GM18873 (cell line): ENCODE data around the gene RTEL1.
"Not testable (repeated sequence)": the region's sequence is repeated elsewhere in the genome, so short reads cannot be mapped to it uniquely, and the experiment has no call there.

Source experiments
- ATAC-seq: cut with Tn5 transposase; IDR thresholded peaks from one replicate; pipeline ENCODE4 v1.9.1; 2021; ENCODE audit warnings: mild to moderate bottlenecking, moderate library complexity, moderate number of reproducible peaks; ENCODE audit not compliant: unreplicated experiment, low FRiP score

Gene RTEL1

DNA sequence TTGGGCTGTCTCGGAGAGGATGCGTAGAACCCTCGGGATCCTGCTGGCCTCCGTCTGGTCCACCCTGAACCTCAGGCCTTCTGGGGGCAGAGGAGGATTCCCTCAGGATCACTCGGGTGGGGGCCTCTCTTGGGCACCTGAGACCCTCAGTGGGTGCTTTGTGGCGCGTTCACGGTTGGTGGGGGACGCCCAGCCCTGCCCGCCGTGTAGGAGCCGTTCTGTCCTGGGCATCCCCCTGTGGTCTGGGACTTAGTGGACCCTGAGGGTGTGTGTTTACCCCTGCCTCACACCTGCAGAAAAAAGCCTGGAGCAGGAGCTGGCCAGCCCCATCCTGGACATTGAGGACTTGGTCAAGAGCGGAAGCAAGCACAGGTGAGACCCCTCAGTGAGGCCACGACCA, 7.6 kb downstream of the RTEL1 start:
- no peak for ATAC-seq

DNA sequence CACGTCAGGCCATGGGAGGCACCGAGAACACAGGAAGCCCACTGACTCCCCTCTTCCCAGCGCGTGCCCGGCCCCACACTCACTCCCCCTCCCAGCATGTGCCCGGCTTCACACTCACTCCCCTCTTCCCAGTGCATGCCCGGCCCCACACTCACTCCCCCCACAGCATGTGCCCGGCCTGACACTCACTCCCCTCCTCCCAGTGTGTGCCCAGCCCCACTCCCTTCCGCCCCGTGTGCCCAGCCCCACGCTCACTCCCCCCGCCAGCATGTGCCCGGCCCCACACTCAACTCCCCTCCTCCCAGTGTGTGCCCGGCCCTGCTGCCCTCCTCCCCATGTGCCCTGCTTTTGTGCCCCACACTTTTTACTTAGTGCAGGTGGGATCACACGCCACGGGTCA, 9.7 kb downstream of the RTEL1 start:
- ATAC-seq, result no peak

DNA sequence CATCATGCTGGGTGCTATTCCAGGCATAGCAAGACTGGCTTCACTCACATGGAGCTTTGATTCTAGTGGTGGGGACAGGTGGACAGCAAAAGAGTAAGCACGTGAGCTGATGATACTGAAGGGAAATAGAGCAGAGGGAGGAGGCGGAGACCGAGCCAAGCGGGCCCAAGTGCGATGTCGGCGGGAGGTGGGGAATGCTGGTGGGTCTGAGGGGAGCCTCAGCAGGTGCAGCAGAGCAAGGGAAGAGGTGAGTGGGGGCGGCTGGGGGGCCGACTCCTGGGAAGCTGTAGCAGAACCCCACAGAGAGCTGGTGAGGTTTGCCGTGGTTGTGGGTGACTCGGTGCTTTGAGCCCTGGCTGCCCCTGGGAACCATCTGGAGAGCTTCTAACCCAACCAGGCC, 10.2 kb downstream of the RTEL1 start:
- no peak for ATAC-seq

DNA sequence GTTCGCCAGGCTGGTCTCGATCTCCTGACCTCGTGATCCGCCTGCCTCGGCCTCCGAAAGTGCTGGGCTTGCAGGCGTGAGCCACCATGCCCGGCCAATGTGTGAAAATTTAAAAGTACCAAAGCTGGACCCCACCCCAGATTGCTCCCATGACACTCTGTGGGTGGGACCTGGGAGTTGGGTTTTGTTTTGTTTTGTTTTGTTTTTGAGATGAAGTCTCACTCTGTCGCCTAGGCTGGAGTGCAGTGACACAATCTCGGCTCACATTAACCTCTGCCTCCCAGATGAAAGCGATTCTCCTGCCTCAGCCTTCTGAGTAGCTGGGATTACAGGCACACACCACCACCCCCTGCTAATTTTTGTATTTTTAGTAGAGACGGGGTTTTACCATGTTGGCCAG, 13.6 kb downstream of the RTEL1 start:
- ATAC-seq, result not testable (repeated sequence)

DNA sequence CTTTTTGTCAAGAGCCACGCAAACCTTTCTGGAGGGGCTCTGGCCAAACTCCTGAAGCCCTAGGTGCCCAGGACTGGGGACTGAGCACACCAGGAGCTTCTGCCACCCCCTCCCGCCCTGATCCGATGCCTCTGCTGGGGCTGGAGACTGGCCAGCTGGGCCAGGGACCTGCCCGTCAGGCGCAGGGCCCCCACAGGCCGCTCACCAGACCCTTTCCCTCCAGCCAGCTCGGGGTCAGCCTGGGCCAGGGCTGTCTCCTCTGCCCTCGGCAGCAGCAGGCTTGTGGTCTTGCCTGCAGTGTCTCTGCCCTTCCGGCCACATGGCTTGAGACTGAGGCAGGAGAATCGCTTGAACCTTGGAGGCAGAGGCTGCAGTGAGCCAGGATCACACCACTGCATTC, 14.6 kb downstream of the RTEL1 start:
- ATAC-seq, result no peak

DNA sequence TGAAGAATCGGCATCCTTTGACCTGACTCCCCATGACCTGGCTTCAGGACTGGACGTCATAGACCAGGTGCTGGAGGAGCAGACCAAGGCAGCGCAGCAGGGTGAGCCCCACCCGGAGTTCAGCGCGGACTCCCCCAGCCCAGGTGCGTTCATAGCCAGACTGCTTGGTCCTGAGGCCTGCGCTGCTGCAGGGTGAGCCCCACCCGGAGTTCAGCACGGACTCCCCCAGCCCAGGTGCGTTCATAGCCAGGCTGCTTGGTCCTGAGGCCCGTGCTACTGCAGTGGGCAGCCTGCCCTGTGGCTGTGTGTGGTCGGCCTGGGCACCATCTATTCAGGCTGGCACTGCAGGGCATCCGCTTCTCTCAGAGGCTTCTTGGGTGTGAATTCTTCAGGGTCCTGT, 15.8 kb downstream of the RTEL1 start:
- no peak for ATAC-seq

DNA sequence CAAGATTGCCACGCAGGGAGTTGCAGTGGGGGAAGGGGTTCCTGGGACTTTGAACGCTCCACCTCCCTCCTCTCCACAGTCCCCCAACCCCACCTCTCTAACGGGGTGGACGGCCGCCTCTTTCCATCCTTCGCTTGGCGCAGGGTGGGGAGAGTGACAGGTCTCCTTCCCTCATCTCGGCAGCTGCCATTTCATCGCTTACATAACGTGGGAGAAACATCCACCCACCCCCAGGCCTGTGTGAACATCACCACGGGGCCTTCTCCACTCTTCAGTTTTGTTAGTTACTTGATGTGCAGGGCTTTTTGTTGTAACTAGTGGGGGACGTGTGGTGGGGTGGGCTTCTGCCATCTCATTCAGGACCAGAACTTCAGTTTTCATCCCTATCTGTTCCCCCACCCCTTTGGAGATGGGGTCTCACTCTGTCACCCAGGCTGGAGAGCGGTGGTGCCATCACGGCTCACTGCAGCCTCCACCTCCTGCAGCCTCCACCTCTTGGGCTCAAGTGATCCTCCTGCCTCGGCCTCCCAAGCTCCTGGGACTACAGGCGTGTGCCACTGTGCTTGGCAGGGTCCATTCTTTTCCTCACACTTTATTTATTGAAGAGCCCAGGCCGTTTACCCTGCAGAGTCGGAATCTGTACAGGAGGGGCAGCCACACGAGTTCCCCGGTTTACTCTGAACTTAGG, 17.7 kb downstream of the RTEL1 start:
- no peak for ATAC-seq

DNA sequence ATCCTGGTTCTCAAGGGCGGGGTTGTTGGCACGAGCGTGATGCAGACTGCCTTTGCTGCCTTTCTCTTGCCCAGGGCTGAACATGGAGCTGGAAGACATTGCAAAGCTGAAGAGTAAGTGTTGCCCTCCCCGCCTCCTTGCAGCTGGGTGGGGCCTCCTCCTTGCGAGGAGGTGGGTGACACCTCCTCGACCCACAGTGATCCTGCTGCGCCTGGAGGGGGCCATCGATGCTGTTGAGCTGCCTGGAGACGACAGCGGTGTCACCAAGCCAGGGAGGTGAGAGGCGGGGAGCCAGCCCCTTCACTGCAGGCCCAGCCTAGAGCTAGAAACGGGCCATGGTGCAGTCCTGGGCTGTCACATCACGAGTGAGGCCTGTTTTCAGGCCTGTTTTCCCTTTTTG, 20.0 kb downstream of the RTEL1 start:
- ATAC-seq, result no peak

DNA sequence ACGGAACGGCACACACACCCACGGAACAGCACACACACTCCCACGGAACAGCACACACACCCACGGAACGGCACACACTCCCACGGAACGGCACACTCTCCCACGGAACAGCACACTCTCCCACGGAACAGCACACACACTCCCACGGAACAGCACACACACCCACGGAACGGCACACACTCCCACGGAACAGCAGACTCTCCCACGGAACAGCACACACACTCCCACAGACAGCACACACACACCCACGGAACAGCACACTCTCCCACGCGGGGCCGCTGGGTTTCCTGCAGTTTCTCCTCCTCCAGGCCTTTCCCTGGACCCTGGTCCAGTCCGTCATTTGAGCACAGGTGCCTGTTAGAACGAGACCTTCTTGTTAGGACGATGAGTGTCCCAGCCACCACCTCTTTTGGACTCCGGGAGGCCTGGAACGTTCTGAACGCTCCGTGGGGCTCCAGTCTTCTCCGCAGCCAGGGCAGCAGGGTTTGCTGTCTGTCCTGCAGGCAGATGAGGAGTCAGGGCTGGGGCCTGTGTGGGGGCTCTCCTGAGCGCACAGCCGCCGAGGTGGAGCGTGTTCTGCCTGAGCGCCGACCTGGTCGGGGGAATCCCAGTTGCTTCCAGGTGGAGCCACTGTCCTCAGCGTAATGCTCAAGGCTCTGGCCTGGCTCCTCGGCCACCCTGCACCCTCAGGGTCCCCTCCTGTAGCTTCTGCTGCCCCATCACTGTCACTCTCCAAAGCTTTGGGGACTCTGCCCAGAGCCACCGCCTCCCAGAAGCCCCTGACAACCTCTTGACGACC, 20.8 kb downstream of the RTEL1 start:
- ATAC-seq, result no peak

DNA sequence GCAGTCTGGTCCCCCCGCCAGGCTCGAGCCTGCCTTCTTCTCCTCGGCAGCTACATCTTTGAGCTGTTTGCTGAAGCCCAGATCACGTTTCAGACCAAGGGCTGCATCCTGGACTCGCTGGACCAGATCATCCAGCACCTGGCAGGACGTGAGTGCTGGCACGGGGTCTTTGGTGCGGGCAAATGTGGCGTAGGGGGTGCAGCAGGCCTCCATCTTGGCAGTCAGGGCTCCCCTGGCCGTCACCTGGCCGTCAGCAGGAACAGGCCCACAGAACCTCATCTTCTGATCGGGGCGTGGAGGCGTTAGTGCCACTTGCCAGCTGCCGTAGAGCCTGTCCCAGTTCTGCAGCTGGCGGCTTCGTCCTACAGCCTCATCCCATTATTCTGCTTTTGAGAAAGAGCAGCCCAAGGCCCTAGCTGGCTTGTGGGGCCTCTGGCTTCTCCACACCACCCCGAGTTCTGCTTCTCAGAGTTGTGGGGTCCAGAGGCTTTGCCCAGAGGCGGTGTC, 21.7 kb downstream of the RTEL1 start:
- ATAC-seq, result no peak

DNA sequence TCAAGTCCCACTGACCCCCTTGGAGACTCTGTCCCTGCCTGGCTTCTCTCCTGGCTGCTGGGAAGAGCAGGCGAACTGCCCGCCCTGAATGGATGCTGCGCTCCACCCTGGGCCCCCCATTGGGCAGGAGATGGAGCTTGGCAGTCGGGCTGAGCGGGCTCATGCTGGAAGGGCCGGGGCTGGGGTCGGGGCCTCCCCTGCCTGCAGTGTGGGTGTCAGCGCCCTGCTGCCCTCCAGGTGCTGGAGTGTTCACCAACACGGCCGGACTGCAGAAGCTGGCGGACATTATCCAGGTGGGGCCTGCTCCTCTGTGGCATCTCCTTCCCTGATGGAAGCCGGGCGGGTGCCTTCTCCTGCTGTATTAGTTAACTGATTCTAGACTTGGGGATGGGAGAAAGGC, 22.3 kb downstream of the RTEL1 start:
- ATAC-seq, result no peak

DNA sequence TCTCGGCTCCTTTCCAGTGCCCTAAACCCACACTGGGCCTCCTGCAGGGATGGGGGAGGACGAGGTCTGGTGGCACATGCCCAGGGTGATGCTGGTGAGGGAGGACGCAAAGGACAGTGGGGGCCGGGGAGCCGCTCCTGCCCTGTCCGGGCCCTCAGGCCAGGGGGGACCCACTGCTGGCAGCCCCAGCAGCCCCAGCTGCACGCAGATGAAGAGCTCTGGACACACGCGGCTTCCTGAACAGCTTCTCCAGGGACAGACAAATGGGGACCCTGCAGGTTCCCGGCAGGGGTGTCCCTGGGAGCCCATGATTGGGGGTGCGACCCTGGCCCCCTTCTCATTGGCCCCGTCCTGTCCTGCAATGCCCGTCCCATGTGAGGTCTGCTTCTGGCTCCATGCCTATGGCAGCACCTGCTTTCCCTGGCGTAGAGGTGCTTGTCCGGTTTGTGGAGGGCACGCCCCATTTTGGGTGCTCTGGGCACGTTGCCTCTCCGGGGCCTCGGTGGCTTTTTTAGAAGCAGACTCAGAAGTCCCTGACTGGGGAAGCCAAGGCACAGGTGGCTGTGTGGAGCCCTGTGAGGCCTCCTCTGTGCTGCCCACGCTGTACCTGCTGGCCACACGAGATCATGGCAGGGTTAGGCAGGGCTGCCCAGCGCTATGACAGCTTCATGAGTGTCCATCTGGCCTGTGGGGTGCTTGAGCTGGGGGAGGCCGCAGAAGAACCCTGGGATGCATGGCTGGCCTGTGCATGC, 22.9 kb downstream of the RTEL1 start:
- ATAC-seq, result no peak

DNA sequence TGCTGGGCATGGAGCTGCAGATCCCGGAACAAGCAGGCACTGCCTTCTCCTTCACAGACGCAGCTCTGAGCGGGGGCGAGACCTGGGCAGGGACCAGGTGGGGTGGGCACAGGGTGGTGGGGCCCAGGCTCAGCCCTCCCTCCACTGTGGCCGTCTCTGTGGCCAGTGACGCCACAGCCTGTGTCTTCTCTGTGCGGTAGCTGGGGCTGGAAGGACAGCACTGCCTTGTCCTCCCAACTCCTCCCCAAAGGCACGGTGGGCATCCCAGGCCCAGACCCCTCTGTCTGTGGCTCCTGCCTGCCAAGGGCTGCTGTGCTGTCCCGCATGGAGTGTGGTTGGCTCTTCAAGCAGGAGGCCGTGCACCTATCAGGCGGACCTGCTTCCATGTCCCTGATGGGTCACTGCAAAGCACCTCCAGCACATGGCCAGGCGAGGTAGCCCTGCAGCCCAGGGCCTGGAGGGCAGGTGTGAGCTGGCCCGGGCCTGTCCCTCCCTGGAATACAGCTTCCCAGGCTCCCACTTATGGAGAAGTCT, 23.6 kb downstream of the RTEL1 start:
- ATAC-seq, result no peak

DNA sequence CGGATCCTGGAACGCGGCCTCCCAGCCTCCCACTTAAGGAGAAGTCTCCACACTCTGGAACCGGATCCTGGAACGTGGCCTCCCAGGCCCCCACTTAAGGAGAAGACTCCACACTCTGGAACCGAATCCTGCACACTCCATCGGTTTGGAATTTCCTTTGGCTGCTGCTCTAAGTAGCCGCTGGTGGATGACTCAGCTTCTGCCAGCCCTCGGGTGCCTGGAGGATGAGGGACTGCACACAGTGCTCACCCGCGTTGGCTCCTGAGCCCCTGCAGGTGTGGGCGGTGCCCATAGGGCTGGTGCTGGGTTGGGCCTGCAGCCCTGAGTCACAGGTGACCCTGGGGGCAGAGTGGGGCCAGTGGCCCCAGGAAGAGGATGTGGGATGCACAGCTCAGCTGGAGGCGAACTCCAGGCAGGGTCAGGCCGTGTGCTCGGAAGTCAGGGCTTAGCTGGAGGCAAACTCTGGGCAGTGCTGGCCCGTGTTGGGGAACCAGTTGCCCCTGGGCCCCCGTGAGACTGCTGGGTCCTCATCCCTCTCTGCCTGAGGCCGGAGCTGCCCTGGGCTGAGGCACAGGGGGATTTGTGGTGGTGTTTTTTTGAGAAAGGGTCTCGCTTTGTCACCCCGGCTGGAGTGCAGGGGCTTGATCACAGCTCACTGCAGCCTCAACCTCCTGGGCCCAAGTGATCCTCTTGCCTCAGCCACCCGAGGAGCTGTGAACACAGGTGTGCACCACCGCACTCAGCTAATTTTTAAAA, 24.4 kb downstream of the RTEL1 start:
- no peak for ATAC-seq

DNA sequence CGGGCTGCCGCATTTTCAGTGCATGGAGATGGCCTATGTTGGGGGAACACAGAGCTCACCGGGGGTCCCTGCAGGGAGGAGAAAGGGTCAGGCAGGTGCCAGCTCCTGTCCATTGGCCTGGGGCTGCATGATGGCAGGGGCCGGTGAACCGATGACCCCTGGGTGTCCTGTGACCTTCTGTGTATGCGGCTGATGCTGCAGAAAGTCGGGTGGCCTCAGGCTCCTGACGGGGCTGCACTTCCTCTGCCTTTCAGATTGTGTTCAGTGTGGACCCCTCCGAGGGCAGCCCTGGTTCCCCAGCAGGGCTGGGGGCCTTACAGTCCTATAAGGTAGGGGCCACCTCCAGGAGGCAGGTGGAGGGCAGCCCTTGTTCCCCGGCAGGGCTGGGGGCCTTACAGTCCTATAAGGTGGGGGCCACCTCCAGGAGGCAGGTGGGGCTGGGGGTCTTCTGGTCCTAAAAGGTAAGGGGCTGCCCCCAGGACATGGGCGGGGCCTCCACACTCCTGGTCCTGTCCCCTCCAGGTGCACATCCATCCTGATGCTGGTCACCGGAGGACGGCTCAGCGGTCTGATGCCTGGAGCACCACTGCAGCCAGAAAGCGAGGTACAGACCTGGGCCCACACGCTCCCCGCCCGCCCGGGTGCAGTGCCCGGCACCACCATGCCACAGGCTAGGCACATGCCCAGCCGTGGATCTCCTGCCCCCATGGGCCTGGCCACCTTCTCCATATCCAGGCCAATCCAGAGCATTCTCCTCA, 27.3 kb downstream of the RTEL1 start:
- no peak for ATAC-seq

DNA sequence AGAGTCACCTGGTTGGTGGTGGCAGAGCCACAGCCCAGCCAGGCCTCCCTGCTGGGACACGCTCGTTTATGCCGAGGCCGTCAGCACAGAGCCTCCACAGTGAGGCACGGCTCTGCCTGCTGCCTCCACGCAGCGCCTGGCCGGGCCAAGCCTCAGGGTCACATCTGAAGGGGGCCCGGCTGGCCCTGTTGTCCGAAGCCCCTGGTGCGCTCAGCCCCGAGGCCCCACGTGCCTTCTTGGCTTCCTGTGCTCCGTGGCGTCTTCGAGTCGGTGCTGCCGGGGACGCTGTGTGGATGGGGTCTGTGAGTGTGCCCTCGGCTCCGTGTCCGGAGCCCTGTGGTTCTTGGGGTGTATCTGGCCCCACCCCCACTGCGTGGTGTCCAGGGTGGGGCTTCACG, 28.0 kb downstream of the RTEL1 start:
- no peak for ATAC-seq

DNA sequence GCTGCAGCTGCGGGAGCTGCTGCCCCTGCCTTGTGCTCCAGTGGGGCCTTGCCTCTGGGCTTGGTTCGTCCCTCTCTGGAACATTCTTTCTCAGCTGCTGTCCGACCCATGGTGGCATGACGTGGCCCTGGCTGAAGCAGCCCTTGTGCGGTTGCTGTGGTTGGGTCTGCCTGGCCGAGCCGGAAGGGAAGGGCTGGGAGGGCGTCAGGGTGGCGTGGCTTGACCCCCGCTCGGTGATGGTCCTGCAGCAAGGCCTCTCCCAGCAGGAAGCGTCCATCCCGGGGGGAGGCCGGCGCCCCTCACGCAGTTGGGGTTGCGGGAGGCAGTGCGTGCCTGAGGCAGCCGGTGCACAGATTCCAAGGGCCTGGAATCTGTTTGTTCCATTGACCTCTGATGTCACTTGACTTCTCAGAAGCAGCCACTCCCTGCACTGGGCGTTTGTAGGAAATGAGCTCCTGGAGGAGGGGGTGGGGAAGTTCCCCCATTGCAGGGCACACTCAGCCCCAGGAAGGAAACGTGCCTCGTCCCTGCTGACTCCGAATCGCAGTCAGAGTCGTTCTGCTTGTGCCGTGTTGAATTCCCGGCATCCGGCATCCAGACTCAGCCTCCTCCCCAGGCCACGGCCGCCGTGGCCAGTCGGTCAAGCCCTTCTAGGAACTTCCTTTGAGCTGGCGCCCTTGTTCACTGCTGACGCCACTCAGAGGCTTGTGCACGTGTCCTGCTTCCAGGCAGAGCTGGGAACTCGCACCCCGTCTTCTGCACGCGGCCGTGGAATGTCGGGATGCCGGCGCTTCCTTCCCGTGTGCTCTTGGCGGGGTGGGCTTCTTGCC, 28.6 kb downstream of the RTEL1 start:
- no peak for ATAC-seq

DNA sequence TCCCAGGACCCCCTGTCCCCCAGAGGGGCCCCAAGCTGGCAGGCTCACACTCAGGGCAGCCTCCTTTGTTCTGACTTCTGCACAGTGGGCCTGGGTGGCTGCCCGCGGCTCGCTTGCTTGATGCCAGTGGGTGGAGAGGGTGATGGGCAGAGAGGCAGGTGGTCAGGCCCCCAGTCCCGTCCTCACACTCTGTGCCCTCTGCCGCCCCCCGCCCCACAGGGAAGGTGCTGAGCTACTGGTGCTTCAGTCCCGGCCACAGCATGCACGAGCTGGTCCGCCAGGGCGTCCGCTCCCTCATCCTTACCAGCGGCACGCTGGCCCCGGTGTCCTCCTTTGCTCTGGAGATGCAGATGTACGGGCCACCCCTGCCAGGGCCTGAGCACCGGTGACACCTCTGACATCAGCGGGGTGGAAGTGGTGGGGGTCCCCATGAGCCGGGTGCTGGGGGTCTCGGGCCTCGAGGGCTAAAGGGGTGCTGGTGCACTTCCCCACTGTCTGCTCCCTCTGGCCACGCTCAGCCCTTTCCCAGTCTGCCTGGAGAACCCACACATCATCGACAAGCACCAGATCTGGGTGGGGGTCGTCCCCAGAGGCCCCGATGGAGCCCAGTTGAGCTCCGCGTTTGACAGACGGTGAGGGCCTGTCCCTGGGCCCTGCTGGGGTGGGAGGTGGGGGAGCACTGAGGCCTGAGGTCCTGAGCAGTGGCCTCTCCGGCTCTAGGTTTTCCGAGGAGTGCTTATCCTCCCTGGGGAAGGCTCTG, 29.5 kb downstream of the RTEL1 start:
- no peak for ATAC-seq
